Measurements from ENCODE around the gene CAPZB.
"Not testable (repeated sequence)": the region's sequence is repeated elsewhere in the genome, so short reads cannot be mapped to it uniquely, and the experiment has no call there.

Gene CAPZB

GRCh38 chr1:19528438-19528837 lies 43.1 kb upstream of the CAPZB start:
- TF ChIP-seq, protein P1, sequence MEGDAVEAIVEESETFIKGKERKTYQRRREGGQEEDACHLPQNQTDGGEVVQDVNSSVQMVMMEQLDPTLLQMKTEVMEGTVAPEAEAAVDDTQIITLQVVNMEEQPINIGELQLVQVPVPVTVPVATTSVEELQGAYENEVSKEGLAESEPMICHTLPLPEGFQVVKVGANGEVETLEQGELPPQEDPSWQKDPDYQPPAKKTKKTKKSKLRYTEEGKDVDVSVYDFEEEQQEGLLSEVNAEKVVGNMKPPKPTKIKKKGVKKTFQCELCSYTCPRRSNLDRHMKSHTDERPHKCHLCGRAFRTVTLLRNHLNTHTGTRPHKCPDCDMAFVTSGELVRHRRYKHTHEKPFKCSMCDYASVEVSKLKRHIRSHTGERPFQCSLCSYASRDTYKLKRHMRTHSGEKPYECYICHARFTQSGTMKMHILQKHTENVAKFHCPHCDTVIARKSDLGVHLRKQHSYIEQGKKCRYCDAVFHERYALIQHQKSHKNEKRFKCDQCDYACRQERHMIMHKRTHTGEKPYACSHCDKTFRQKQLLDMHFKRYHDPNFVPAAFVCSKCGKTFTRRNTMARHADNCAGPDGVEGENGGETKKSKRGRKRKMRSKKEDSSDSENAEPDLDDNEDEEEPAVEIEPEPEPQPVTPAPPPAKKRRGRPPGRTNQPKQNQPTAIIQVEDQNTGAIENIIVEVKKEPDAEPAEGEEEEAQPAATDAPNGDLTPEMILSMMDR (IDR thresholded peaks at IDR 0.05; ENCODE audit: low read depth, low read length), result no peak
- H3K27ac ChIP-seq, result no peak overlapping the region
- H3K36me3 ChIP-seq, result no peaks in the 10 kb centered on the region
- no peaks in the 10 kb centered on the region for H3K9me3 ChIP-seq (ENCODE audit: severe bottlenecking)
- DNase-seq, result no peak
- H3K4me3 ChIP-seq (ENCODE audit: low read depth, low read length), result no peak overlapping the region
- no peaks in the 10 kb centered on the region for H3K27me3 ChIP-seq (ENCODE audit: insufficient read depth, low read depth, severe bottlenecking)

DNA sequence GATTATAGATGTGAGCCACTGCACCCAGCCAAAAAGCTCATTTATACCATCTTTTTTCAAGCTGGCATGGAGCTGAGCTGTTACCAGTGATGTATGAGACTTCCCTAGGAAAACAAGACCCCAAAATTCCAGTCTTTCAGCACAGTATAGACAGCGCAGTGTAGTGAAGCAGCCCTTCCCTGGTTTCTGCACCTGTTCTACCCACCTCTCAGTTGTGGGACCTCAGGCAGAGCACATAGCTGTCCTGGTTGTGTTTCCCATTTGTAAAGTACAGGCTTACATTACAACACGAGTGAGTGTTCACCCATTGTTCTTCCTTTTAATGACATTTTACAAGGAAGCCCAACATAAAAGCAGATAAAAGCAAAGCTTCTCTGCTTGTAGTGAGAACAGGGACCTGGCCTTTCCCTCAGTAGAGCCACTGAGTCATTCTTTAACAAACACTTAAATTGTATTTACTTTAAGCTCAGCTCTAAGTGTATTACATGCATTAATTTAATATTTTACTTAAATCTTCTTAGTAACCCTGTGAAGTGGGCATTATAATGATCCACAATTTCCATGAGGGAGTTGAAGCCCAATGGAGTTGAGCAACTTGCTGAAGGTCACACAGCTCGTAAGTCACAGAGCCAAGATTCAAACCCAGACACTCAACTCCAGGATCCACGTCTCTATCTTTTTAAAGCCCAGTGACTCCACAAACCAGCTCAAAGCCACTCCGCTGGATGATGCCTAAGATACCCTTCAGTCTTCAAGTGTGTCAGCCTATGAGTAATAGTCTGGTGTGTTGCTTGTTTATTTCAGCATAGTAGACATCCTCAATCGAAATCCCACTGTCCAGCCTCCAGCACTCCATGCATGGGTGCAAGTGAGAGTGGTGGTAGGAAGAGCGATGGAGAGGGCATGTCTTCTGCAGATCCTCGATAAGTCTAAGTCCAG lies 40.5 kb upstream of the CAPZB start:
- Histone ChIP-seq H3K36me3 (no peaks in the 10 kb centered on the region), H3K4me3 (ENCODE audit: low read depth, low read length) (no peak overlapping the region), H3K27me3 (ENCODE audit: insufficient read depth, low read depth, severe bottlenecking) (no peaks in the 10 kb centered on the region), H3K9me3 (ENCODE audit: severe bottlenecking) (no peaks in the 10 kb centered on the region), H3K27ac (no peak overlapping the region)
- TF ChIP-seq, protein P1 (IDR thresholded peaks at IDR 0.05; ENCODE audit: low read depth, low read length), result no peak
- no peak for DNase-seq

DNA sequence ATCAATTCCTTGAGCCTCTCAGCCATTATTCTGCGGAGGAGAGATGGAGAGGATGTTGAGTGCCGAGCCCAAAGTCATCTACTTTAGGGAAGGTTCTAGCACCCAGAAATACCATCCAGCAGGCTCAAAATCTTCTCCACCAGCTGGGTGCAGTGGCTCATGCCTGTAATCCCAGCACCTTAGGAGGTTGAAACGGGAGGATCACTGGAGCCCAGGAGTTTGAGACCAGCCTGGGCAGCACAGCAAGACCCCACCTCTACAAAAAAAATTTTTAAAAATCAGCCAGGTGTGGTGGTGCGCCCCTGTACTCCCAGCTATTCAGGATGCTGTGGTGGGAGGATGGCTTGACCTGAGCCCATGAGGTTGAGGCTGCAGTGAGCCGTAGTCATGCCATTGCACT lies 39.5 kb upstream of the CAPZB start:
- Histone ChIP-seq H3K9me3 (ENCODE audit: severe bottlenecking) (no peaks in the 10 kb centered on the region), H3K36me3 (no peaks in the 10 kb centered on the region), H3K27ac (no peak overlapping the region), H3K4me3 (ENCODE audit: low read depth, low read length) (no peak overlapping the region), H3K27me3 (ENCODE audit: insufficient read depth, low read depth, severe bottlenecking) (no peaks in the 10 kb centered on the region)
- TF ChIP-seq, protein P1 (IDR thresholded peaks at IDR 0.05; ENCODE audit: low read depth, low read length), result no peak
- DNase-seq, result no peak

DNA sequence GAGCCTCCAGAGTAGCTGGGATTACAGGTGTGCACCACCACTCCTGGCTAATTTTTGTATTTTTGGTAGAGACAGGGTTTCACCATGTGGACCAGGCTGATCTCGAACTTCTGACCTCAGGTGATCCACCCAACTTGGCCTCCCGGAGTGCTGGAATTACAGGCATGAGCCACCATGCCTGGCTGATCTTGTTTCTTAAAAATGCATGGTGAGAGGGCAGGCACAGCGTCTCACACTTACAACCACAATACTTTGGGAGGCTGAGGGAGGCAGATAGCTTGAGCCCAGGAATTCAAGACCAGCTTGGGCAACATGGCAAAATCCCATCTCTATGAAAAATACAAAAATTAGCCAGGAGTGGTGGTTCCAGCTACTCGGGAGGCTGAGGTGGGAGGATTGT lies 37.2 kb upstream of the CAPZB start:
- not testable (repeated sequence) for H3K4me3 ChIP-seq (ENCODE audit: low read depth, low read length); H3K27me3 ChIP-seq (ENCODE audit: insufficient read depth, low read depth, severe bottlenecking); DNase-seq; H3K36me3 ChIP-seq; H3K27ac ChIP-seq; H3K9me3 ChIP-seq (ENCODE audit: severe bottlenecking)

GRCh38 chr1:19521411-19521810 lies 36.1 kb upstream of the CAPZB start:
- Histone ChIP-seq H3K4me3 (ENCODE audit: low read depth, low read length) (no peak overlapping the region), H3K36me3 (no peaks in the 10 kb centered on the region), H3K27me3 (ENCODE audit: insufficient read depth, low read depth, severe bottlenecking) (no peaks in the 10 kb centered on the region), H3K27ac (no peak overlapping the region), H3K9me3 (ENCODE audit: severe bottlenecking) (no peaks in the 10 kb centered on the region)
- DNase-seq, result no peak
- TF ChIP-seq, protein P1 (IDR thresholded peaks at IDR 0.05; ENCODE audit: low read depth, low read length), result no peak

DNA sequence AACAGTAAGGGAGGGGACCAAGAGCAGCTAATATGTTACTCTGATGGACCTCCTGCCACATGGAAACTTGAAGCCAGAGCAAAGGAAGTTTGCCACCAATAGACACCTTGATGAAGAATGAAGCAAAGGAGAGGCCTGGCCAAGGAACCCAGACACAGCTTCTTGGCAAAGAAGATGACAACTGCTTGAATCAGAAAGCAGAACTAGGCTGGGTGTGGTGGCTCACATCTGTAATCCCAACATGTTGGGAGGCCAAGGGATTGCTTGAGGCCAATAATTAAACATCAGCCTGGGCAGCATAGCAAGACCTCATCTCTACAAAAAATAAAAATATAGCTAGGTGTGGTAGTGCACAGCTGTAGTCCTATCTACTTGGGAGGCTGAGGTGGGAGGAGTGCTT lies 31.7 kb upstream of the CAPZB start:
- H3K27me3 ChIP-seq (ENCODE audit: insufficient read depth, low read depth, severe bottlenecking), result no peaks in the 10 kb centered on the region
- TF ChIP-seq, protein P1 (IDR thresholded peaks at IDR 0.05; ENCODE audit: low read depth, low read length), result no peak
- H3K27ac ChIP-seq, result no peak overlapping the region
- no peak for DNase-seq
- H3K36me3 ChIP-seq, result no peaks in the 10 kb centered on the region
- no peak overlapping the region for H3K4me3 ChIP-seq (ENCODE audit: low read depth, low read length)
- no peaks in the 10 kb centered on the region for H3K9me3 ChIP-seq (ENCODE audit: severe bottlenecking)

Measured in WERI-Rb-1 (cell line).